IMR-90 (cell line): ENCODE measurements around the gene SNRNP25. TPM values are rescaled to one million over a fixed set of nuclear protein-coding genes. Genes with fewer than 3 reads are reported as not detected.
A peak's percentile ranks its signal among the peaks of the same experiment; 100 is the strongest.

Experiments
- ATAC-seq: fragments of 200-7000 bp; cut with Tn5 transposase; 2 replicates; pipeline ENCODE4 v1.9.1; 2020; ENCODE audit warnings: low read depth, mild to moderate bottlenecking, moderate library complexity
- BruUV-seq: library from RNA; stranded (reverse); fragments of 400-500 nt; replicated peaks from 2 replicates; lab custom pipeline; 2021; lab: Mats Ljungman, UMichigan
- CTCF ChIA-PET: fragments of 300-600 bp; formaldehyde crosslinking; extraction: SDS; loops from one replicate; lab custom pipeline; 2021; ENCODE audit warnings: antibody characterized with exemption; lab: Yijun Ruan, JAX
- POLR2A ChIA-PET: fragments of 300-600 bp; sonication (Branson Sonifier 250); formaldehyde crosslinking; loops from one replicate; lab custom pipeline; 2022; ENCODE audit warnings: antibody characterized with exemption; ENCODE audit not compliant: unreplicated experiment; lab: Charles Lee
- DNase-seq: peaks from one replicate; pipeline ENCODE4 v3.0.0; 2013
- H2AFZ ChIP-seq: replicated peaks from 2 replicates; pipeline ENCODE3; 2013; ENCODE audit warnings: low read length, mild to moderate bottlenecking; ENCODE audit not compliant: poor library complexity
- H2AK5ac ChIP-seq: 2 replicates; pipeline ENCODE4 v1.6.1; 2013; ENCODE audit warnings: low read depth, low read length, inconsistent platforms
- H2AK9ac ChIP-seq: replicated peaks from 2 replicates; pipeline ENCODE3; 2013; ENCODE audit warnings: mild to moderate bottlenecking, low read depth, low read length, moderate library complexity; ENCODE audit not compliant: poor library complexity
- H2BK120ac ChIP-seq: 2 replicates; pipeline ENCODE4 v1.6.1; 2013; ENCODE audit warnings: low read depth, low read length, inconsistent platforms
- H2BK15ac ChIP-seq: 3 replicates; pipeline ENCODE4 v1.6.1; 2013; ENCODE audit warnings: low read depth, low read length, inconsistent platforms
- H2BK20ac ChIP-seq: 2 replicates; pipeline ENCODE4 v1.6.1; 2013; ENCODE audit warnings: low read depth, mild to moderate bottlenecking, inconsistent platforms, low read length, moderate library complexity
- H2BK5ac ChIP-seq: 2 replicates; pipeline ENCODE4 v1.6.1; 2013; ENCODE audit warnings: mild to moderate bottlenecking, low read depth, low read length, inconsistent platforms; ENCODE audit not compliant: poor library complexity, severe bottlenecking
- H3K14ac ChIP-seq: replicated peaks from 2 replicates; pipeline ENCODE4 v1.6.1; 2013; ENCODE audit warnings: low read depth, low read length, inconsistent platforms
- H3K18ac ChIP-seq: 2 replicates; pipeline ENCODE4 v1.6.1; 2013; ENCODE audit warnings: low read depth, low read length, control low read depth
- H3K23ac ChIP-seq: 2 replicates; pipeline ENCODE4 v1.6.1; 2013; ENCODE audit warnings: low read depth, low read length, inconsistent platforms
- H3K27ac ChIP-seq: 2 replicates; pipeline ENCODE4 v1.5.1; 2013; ENCODE audit warnings: mild to moderate bottlenecking, control low read depth, low read length; ENCODE audit not compliant: insufficient read depth
- H3K27me3 ChIP-seq: 2 replicates; pipeline ENCODE4 v1.6.1; 2013; ENCODE audit warnings: low read length; ENCODE audit not compliant: control insufficient read depth, insufficient read depth
- H3K36me3 ChIP-seq: 2 replicates; pipeline ENCODE4 v1.6.1; 2013; ENCODE audit warnings: low read length, mixed read lengths; ENCODE audit not compliant: control insufficient read depth, insufficient read depth
- H3K4ac ChIP-seq: 2 replicates; pipeline ENCODE4 v1.6.1; 2013; ENCODE audit warnings: low read depth, low read length, inconsistent platforms
- H3K4me1 ChIP-seq: 2 replicates; pipeline ENCODE4 v1.6.1; 2013; ENCODE audit warnings: low read length, mixed read lengths; ENCODE audit not compliant: control insufficient read depth, insufficient read depth
- H3K4me2 ChIP-seq: 2 replicates; pipeline ENCODE4 v1.6.1; 2013; ENCODE audit warnings: low read depth, mild to moderate bottlenecking, control low read depth, low read length, moderate library complexity
- H3K4me3 ChIP-seq: 2 replicates; pipeline ENCODE4 v1.5.1; 2013; ENCODE audit warnings: low read depth, mild to moderate bottlenecking, control low read depth, low read length, moderate library complexity; ENCODE audit not compliant: insufficient read depth
- H3K56ac ChIP-seq: 2 replicates; pipeline ENCODE4 v1.6.1; 2013; ENCODE audit warnings: low read length, inconsistent platforms; ENCODE audit not compliant: insufficient read depth; ENCODE audit errors: extremely low read depth
- H3K79me1 ChIP-seq, 2 experiments: 2 replicates each; pipeline ENCODE4 v1.6.1; 2013; ENCODE audit warnings: low read length in 2 of 2, inconsistent platforms in 1 of 2, low read depth in 1 of 2
- H3K9ac ChIP-seq: 2 replicates; pipeline ENCODE4 v1.6.1; 2013; ENCODE audit warnings: low read depth, low read length, control low read depth
- H3K9me1 ChIP-seq: 2 replicates; pipeline ENCODE4 v1.6.1; 2013; ENCODE audit warnings: low read length, inconsistent platforms; ENCODE audit not compliant: insufficient read depth
- H3K9me3 ChIP-seq: 2 replicates; pipeline ENCODE4 v1.6.1; 2013; ENCODE audit warnings: low read length; ENCODE audit not compliant: control insufficient read depth, insufficient read depth
- H4K20me1 ChIP-seq: 2 replicates; pipeline ENCODE4 v1.6.1; 2013; ENCODE audit warnings: low read length, inconsistent platforms; ENCODE audit not compliant: insufficient read depth
- H4K5ac ChIP-seq: 2 replicates; pipeline ENCODE4 v1.6.1; 2013; ENCODE audit warnings: mild to moderate bottlenecking, low read depth, low read length, control low read depth
- H4K8ac ChIP-seq, 2 experiments: 2 replicates each; pipeline ENCODE4 v1.6.1; 2013; ENCODE audit warnings: low read depth in 2 of 2, low read length in 2 of 2, control low read depth in 1 of 2, inconsistent platforms in 1 of 2
- H4K91ac ChIP-seq: 2 replicates; pipeline ENCODE4 v1.6.1; 2013; ENCODE audit warnings: low read depth, low read length, inconsistent platforms; ENCODE audit not compliant: insufficient read depth
- BHLHE40 ChIP-seq: fragments of 150-350 bp; IDR thresholded peaks from 2 replicates; pipeline ENCODE4 v1.6.1; 2016; ENCODE audit warnings: mild to moderate bottlenecking, low read depth, low read length
- CEBPB ChIP-seq: IDR thresholded peaks from 2 replicates; pipeline ENCODE4 v1.6.1; 2012; ENCODE audit warnings: low read depth, low read length, improper control_type of control experiment
- CHD1 ChIP-seq: IDR thresholded peaks from 2 replicates; pipeline ENCODE4 v1.6.1; 2012; ENCODE audit warnings: low read depth, low read length, improper control_type of control experiment
- CTCF ChIP-seq: conservative IDR thresholded peaks from 2 replicates; pipeline ENCODE4 v1.5.1; 2012; ENCODE audit warnings: mild to moderate bottlenecking, low read depth, low read length, improper control_type of control experiment
- ELK1 ChIP-seq: fragments of 150-350 bp; IDR thresholded peaks from 2 replicates; pipeline ENCODE4 v1.6.1; 2016; ENCODE audit warnings: low read depth, mild to moderate bottlenecking, low read length, moderate library complexity, borderline replicate concordance
- FOS ChIP-seq: fragments of 150-350 bp; IDR thresholded peaks from 2 replicates; pipeline ENCODE4 v1.6.1; 2016; ENCODE audit warnings: low read depth, low read length
- MAFK ChIP-seq: IDR thresholded peaks from 2 replicates; pipeline ENCODE4 v1.6.1; 2012; ENCODE audit warnings: low read depth, low read length, improper control_type of control experiment
- MAZ ChIP-seq: IDR thresholded peaks from 2 replicates; pipeline ENCODE4 v1.6.1; 2012; ENCODE audit warnings: low read depth, mild to moderate bottlenecking, low read length, improper control_type of control experiment, moderate library complexity, borderline replicate concordance
- MXI1 ChIP-seq: IDR thresholded peaks from 2 replicates; pipeline ENCODE4 v1.6.1; 2012; ENCODE audit warnings: low read depth, mild to moderate bottlenecking, low read length, moderate library complexity, borderline replicate concordance
- NFE2L2 ChIP-seq: fragments of 150-350 bp; IDR thresholded peaks from 2 replicates; pipeline ENCODE4 v1.6.1; 2016; ENCODE audit warnings: low read depth, mild to moderate bottlenecking, low read length
- POLR2A ChIP-seq: IDR thresholded peaks from 2 replicates; pipeline ENCODE4 v1.6.1; 2012; ENCODE audit warnings: mild to moderate bottlenecking, low read depth, low read length
- RAD21 ChIP-seq: IDR thresholded peaks from 2 replicates; pipeline ENCODE4 v1.6.1; 2012; ENCODE audit warnings: low read length, improper control_type of control experiment
- RCOR1 ChIP-seq: IDR thresholded peaks from 2 replicates; pipeline ENCODE4 v1.6.1; 2012; ENCODE audit warnings: mild to moderate bottlenecking, low read length, improper control_type of control experiment; ENCODE audit not compliant: insufficient replicate concordance
- RFX5 ChIP-seq: IDR thresholded peaks from 2 replicates; pipeline ENCODE4 v1.8.0; 2012; ENCODE audit warnings: low read depth, mild to moderate bottlenecking, low read length, moderate library complexity
- SMC3 ChIP-seq: fragments of 150-350 bp; IDR thresholded peaks from 2 replicates; pipeline ENCODE4 v1.6.1; 2016; ENCODE audit warnings: low read depth, mild to moderate bottlenecking, antibody characterized with exemption, low read length, moderate library complexity
- WGBS, 2 experiments: methylation state at CpG; one replicate each; pipeline versions ENCODE4 v1.1.5 to v1.1.7; 2013; ENCODE audit warnings: missing lambda C conversion rate in 2 of 2; ENCODE audit not compliant: insufficient read length in 1 of 2; ENCODE audit errors: extremely low coverage in 2 of 2; 5-methylcytosine and 5-hydroxymethylcytosine counted together
- dilution Hi-C: fragments of 300-500 bp; cut with HindIII; formaldehyde crosslinking; loops from one replicate; pipeline ENCODE4 v1.14.3; 2018; ENCODE audit warnings: low sequenced_read_pairs; ENCODE audit not compliant: unreplicated experiment
- in situ Hi-C: fragments of 300-500 bp; cut with MboI; formaldehyde crosslinking; loops from 3 replicates; pipeline ENCODE4 v1.14.3; 2019; ENCODE audit warnings: low sequenced_read_pairs, inconsistent platforms, mixed read lengths
- intact Hi-C: fragments of 100-400 bp; cut with micrococcal nuclease; formaldehyde crosslinking; loops from 2 replicates; pipeline ENCODE4 v1.10.0; 2022
- polyA plus RNA-seq, 3 experiments: library from polyadenylated mRNA; depleted of rRNA; stranded (reverse); fragments of >200 nt; gene quantifications; 2 replicates each; pipeline ENCODE4 v1.2.3, GENCODE V29; 2012; ENCODE audit warnings: low replicate concordance in 1 of 3
- total RNA-seq: library from RNA; depleted of rRNA; stranded (reverse); fragments of >200 nt; gene quantifications from 2 replicates; pipeline ENCODE4 v1.2.3, GENCODE V29; 2012
- TF ChIP-seq, protein P1 (sequence below): fragments of 150-350 bp; IDR thresholded peaks from 2 replicates; pipeline ENCODE4 v1.6.1; 2017; ENCODE audit warnings: mild to moderate bottlenecking, antibody characterized with exemption, low read length, low read depth

The SNRNP25 gene
- total and polyA plus RNA-seq, 2 of the 4 experiments (the other 2 are of a cell fraction): 67.2 to 88.0 TPM

GRCh38 chr16:85865-86264 lies 32.2 kb downstream of the SNRNP25 start:
- no peak overlapping the region for H4K91ac ChIP-seq
- no peaks in the 10 kb centered on the region for H3K9me3 ChIP-seq
- H3K18ac ChIP-seq: no peak overlapping the region
- 68% methylated on average over 3 of the region's 9 CpGs; no CpG with 5 or more reads in 1 of the 2 experiments for WGBS, 2 experiments
- no peak overlapping the region for H3K4me2 ChIP-seq
- H3K14ac ChIP-seq: no peak overlapping the region
- peaks cover 18% of the 10 kb centered on the region for H3K4me1 ChIP-seq
- POLR2A ChIA-PET: no interaction called here
- DNase-seq (no peak), ATAC-seq (no peak)
- H4K20me1 ChIP-seq: peaks cover 21% of the 10 kb centered on the region
- no peak overlapping the region for H4K8ac ChIP-seq
- in situ Hi-C loops: no loop called here
- peak overlapping the region; percentile 22 for H3K4ac ChIP-seq
- H2AK5ac ChIP-seq: peak overlapping the region; percentile 35; the same call in 1 of the 2 replicates
- no peak overlapping the region for H4K5ac ChIP-seq
- H2BK20ac ChIP-seq: no peak overlapping the region
- CTCF ChIA-PET: interaction anchor here (1.3 to 2.3 kb wide), 2 partner anchors 11 to 20 kb away, joined by 5 to 14 read pairs; no protein-coding TSS in a partner anchor
- H2AK9ac ChIP-seq: peak overlapping the region; percentile 93
- 0 out of 2 replicates have a peak, but pooled peaks cover 10% of the 10 kb centered on the region for H3K9me1 ChIP-seq
- dilution Hi-C loops: no loop called here
- intact Hi-C loops: no loop called here
- H2BK120ac ChIP-seq: no peak overlapping the region; the same call in 1 of the 2 replicates
- H3K56ac ChIP-seq: no peak overlapping the region
- peaks cover 13 to 70% of the 10 kb centered on the region in 2 experiments; a peak in 3 of 4 replicates for H3K79me1 ChIP-seq
- H2AFZ ChIP-seq: no peak overlapping the region
- peak overlapping the region; percentile 11 for H2BK5ac ChIP-seq
- H3K36me3 ChIP-seq: peaks cover 64% of the 10 kb centered on the region
- TF ChIP-seq, protein P1, sequence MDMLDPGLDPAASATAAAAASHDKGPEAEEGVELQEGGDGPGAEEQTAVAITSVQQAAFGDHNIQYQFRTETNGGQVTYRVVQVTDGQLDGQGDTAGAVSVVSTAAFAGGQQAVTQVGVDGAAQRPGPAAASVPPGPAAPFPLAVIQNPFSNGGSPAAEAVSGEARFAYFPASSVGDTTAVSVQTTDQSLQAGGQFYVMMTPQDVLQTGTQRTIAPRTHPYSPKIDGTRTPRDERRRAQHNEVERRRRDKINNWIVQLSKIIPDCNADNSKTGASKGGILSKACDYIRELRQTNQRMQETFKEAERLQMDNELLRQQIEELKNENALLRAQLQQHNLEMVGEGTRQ: no peak
- TF ChIP-seq MAFK (no peak), NFE2L2 (no peak), POLR2A (no peak), ELK1 (no peak), SMC3 (no peak), CTCF (no peak), RFX5 (no peak), CEBPB (no peak), BHLHE40 (no peak), RAD21 (no peak), FOS (no peak), RCOR1 (no peak), MAZ (no peak), CHD1 (no peak), MXI1 (no peak)
- no peak overlapping the region for H3K4me3 ChIP-seq
- no peak overlapping the region for H3K9ac ChIP-seq
- BruUV-seq: TSS peak; percentile 85
- no peak overlapping the region for H3K23ac ChIP-seq
- peak overlapping the region; percentile 79 for H3K27ac ChIP-seq
- H3K27me3 ChIP-seq: no peaks in the 10 kb centered on the region
- no peak overlapping the region for H2BK15ac ChIP-seq
